Fibroblast of villous mesenchyme (primary cell): Measurements from ENCODE around the gene ZC3H11A. TPM values are rescaled to one million over a fixed set of nuclear protein-coding genes. Genes with fewer than 3 reads are reported as not detected.
"Not testable (repeated sequence)": the region's sequence is repeated elsewhere in the genome, so short reads cannot be mapped to it uniquely, and the experiment has no call there.

ENCODE experiments used
- DNase-seq: peaks from one replicate; pipeline ENCODE4 v3.0.0-alpha.2; 2010; ENCODE audit warnings: low read depth
- H3K4me3 ChIP-seq: 2 replicates; pipeline ENCODE4 v1.5.1; 2011; ENCODE audit warnings: low read depth, mild to moderate bottlenecking, low read length
- CTCF ChIP-seq: IDR thresholded peaks from 2 replicates; pipeline ENCODE4 v1.5.1; 2012; ENCODE audit warnings: low read depth, mild to moderate bottlenecking, low read length; ENCODE audit not compliant: insufficient read depth
- total RNA-seq: library from RNA; depleted of rRNA; stranded (reverse); fragments of >200 nt; gene quantifications from 2 replicates; pipeline ENCODE4 v1.2.3, GENCODE V29; 2012

The ZC3H11A gene
- total RNA-seq, result 112 and 128 TPM in 2 replicates

GRCh38 chr1:203795441-203796235 is at the start of gene ZC3H11A, which contains the start of gene ZBED6:
Gene ZC3H11A (plus strand): TSS chr1:203795623. CDS start chr1:203817071, 21,448 bp downstream.
Gene ZBED6 (plus strand): TSS chr1:203795623. CDS start chr1:203797523, 1,900 bp downstream.
- TF ChIP-seq CTCF, result no peak
- DNase-seq, result peak; percentile 100
- H3K4me3 ChIP-seq, result peak within 1 kb of the TSS; percentile 80

- no peak for TF ChIP-seq CTCF
- no peak for DNase-seq
Measured at GRCh38 chr1:203746281-203746680, 49.1 kb upstream of the ZC3H11A start.

GRCh38 chr1:203751051-203751450 is 44.4 kb upstream of the ZC3H11A start:
- TF ChIP-seq CTCF, result no peak
- DNase-seq, result peak; percentile 38
- H3K4me3 ChIP-seq, result no peak overlapping the region

More at GRCh38 chr1:203746281-203746680, 49.1 kb upstream of the ZC3H11A start:
- H3K4me3 ChIP-seq, result no peak overlapping the region

GRCh38 chr1:203751618-203752361 is 43.6 kb upstream of the ZC3H11A start:
- DNase-seq, H3K4me3 ChIP-seq: not testable (repeated sequence)

- no peak for DNase-seq
- TF ChIP-seq CTCF, result no peak
- no peak overlapping the region for H3K4me3 ChIP-seq
Measured at GRCh38 chr1:203754455-203754864, 41.0 kb upstream of the ZC3H11A start.

- DNase-seq, result no peak
- no peak overlapping the region for H3K4me3 ChIP-seq
- TF ChIP-seq CTCF, result no peak
Measured at GRCh38 chr1:203756036-203756435, 39.4 kb upstream of the ZC3H11A start.

GRCh38 chr1:203758749-203759148 is 36.7 kb upstream of the ZC3H11A start:
- DNase-seq, H3K4me3 ChIP-seq: not testable (repeated sequence)

- no peak overlapping the region for H3K4me3 ChIP-seq
- DNase-seq, result no peak
- TF ChIP-seq CTCF, result no peak
Measured at GRCh38 chr1:203760506-203760905, 34.9 kb upstream of the ZC3H11A start.

GRCh38 chr1:203761958-203762357 is 33.5 kb upstream of the ZC3H11A start:
- not testable (repeated sequence) for DNase-seq, H3K4me3 ChIP-seq
